GM10266 (cell line): ENCODE measurements around the gene TXK.

ENCODE experiments used
- DNase-seq: peaks from one replicate; pipeline ENCODE4 v3.0.0; 2012; ENCODE audit errors: extremely low spot score
- TF ChIP-seq, protein P1 (sequence below): IDR thresholded peaks from 2 replicates; pipeline ENCODE4 v1.5.1; 2012; ENCODE audit warnings: mild to moderate bottlenecking, low read depth; ENCODE audit not compliant: control insufficient read depth, insufficient read depth; ENCODE audit errors: missing control alignments

TXK gene

DNA sequence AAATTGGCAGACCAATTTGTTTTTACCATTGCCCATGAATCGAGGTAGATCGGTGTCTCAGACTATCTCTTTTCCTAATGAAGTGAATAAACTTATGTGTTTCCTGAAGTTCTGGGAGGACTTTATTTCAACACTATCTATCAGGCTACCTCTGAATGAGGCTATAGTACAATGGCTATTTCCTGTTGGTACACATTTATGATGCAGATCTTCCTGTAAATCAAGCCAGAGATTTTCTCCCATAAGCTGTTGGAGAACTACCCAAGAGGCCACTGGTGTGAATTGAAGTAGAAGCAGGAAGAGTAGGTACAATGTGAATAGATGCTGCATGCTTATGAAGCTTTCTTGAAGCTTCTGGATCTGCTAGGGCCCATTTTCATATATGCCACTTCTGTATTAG, 16.0 kb downstream of the TXK start:
- TF ChIP-seq, protein P1, sequence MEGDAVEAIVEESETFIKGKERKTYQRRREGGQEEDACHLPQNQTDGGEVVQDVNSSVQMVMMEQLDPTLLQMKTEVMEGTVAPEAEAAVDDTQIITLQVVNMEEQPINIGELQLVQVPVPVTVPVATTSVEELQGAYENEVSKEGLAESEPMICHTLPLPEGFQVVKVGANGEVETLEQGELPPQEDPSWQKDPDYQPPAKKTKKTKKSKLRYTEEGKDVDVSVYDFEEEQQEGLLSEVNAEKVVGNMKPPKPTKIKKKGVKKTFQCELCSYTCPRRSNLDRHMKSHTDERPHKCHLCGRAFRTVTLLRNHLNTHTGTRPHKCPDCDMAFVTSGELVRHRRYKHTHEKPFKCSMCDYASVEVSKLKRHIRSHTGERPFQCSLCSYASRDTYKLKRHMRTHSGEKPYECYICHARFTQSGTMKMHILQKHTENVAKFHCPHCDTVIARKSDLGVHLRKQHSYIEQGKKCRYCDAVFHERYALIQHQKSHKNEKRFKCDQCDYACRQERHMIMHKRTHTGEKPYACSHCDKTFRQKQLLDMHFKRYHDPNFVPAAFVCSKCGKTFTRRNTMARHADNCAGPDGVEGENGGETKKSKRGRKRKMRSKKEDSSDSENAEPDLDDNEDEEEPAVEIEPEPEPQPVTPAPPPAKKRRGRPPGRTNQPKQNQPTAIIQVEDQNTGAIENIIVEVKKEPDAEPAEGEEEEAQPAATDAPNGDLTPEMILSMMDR: no peak
- no peak for DNase-seq

DNA sequence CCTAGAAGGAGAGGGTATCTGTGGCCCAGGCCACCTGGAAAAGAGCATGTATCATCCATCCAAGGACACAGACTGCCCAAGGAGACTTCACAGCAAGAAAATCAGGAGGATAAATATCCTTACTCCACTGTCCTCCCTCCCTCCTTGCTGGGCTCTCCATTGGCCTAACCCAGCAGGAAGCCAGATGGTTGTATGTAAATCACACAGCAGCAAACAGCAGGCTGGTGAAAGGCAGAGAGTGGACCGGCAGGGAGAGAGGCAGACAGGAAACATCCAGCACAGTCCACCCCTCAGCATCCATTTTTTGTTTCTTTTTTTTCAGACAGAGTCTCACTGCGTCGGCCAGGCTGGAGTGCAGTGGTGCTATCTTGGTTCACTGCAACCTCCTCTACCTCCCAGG, 17.5 kb downstream of the TXK start:
- no peak for DNase-seq
- TF ChIP-seq, protein P1: no peak

DNA sequence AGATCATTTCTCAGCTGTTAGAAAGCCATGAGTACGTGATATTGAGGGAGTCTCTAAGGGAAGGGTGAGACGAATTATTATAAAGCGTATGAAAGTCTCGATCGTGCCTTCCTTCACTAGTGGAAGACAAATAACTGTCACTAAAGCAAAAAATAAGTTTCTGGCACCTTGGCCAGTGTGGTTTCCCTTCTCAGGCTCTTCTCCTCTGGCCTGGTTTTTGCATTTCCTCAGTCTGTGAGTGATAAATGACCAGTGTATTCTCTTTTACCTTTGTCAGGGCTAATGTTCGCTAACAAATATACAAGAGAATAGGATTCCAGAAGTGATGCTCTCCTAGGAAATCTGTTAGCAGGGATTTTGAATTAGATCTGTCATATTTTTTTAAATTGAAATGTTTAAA, 19.6 kb downstream of the TXK start:
- DNase-seq: no peak
- TF ChIP-seq, protein P1: no peak

DNA sequence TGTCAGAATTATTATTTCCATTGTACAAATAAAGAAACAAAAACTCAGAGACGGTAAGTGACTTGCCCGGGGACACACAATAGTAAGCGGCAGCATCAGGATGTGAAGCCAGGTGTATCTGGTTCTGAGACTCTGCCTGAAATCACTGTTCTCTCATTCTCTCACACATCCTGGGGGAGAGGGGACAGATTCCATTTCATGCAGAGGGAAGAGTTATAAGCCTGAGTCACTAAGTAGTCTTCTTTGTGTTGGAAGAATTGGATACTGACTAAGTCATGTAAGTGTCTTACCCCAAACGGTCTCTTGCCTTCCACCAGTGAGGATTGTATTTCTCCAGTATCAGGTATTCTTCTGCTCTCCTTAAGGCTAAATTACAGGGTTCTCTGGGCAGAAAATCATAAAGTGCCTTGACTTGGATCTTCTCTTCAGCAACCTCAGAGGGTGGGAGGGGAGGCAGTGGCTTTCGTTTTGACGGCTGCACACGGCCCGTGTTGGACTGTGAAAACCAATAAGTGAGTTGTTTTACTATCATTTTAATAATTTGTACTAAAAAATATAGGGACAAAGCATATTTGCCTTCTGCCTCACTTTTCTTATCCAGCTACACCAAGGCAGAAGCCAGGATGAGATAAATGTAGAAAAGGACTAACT, 21.9 kb downstream of the TXK start:
- TF ChIP-seq, protein P1: no peak
- DNase-seq: no peak

DNA sequence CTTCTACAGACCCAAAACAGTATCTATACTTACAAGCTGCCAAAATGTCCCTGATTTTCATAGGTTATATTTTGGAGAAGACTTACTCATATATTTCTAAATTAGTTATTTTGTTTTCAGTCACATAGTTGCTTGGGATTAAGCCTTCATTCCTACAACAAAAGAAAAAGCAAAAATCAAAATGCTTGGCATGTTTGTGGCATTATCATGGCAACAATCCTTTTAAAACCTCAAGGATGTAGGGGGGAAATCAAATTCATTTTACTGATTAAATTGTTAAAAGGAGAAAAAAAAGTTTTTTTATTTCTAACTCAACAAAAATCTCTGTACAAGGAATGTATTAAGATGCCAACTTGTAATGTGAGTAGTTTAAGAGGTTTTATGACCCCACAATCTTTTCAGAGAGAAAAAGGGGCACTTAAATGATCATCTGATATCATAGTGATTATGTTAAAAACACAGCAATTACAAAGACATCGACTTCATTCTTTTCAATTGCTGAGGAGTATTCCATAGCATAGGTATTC, 23.5 kb downstream of the TXK start:
- DNase-seq: no peak

DNA sequence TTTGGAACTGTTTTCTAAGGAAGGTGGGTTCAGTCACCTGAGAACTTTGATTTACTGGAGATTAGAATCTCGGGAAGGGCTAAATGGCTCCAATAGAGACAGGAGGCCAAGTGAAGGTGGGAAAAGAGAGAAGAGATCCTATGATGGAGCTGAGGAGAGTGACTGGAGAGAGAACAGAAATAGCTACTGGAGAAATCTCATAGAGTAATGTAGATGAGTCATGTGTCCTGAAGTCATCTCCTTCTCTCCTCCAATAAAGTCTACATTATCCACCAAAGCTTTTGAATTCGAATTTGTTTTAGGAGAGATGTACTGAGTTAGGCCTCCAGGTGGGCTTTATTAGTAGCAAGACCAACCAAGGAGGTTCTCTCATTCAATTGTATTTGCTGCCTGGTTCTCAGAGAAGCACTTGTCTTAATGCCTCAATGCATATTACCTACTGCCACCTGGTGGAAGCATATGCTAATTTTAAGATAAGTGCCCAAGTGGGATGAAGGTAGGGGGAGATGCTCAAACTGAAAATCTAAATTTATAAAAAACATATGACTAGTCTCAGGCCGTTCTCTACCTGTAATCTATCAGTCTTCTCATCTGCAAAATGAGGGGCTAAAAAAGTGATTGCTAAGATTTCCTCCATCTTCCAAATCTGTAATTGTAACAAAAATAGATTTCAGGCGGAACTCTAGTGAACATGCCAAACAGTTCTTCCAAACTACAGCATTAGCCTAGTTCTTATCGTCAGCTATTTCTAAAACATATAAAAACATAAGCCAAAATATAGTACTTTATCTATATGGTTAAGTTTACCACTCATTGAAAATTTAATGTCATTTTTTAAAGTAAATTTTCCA, 24.4 kb downstream of the TXK start:
- DNase-seq: peak; percentile 44
- TF ChIP-seq, protein P1: peak; percentile 61

More for the DNA sequence above, 23.5 kb downstream of the TXK start:
- TF ChIP-seq, protein P1: no peak
